Body of pancreas (tissue), 4 donors: ENCODE measurements around the gene MYL6B. TPM values are rescaled to one million over a fixed set of nuclear protein-coding genes. Genes with fewer than 3 reads are reported as not detected.
A peak's percentile ranks its signal among the peaks of the same experiment; 100 is the strongest.
"Not testable (repeated sequence)": the region's sequence is repeated elsewhere in the genome, so short reads cannot be mapped to it uniquely, and the experiment has no call there.

Source experiments
- ATAC-seq: fragments of 150-250 bp; one replicate; pipeline ENCODE4 v1.9.1; 2016
- DNase-seq, 4 donors: peaks; one replicate each; pipeline ENCODE4 v3.0.0-alpha.2; 2019
- H3K27ac ChIP-seq, 4 donors: fragments of 200-600 bp; sonication (generic); 1 replicate in 3 of 4; 2 replicates in 1 of 4; pipeline versions ENCODE4 v1.5.1 to v1.6.1; 2016 to 2019; ENCODE audit warnings: mild to moderate bottlenecking in 1 of 4, mixed read lengths in 1 of 4, moderate library complexity in 1 of 4
- H3K27me3 ChIP-seq, 2 donors: fragments of 200-600 bp; sonication (generic); one replicate each; pipeline ENCODE4 v1.6.0; 2016; ENCODE audit warnings: mild to moderate bottlenecking in 1 of 2
- H3K36me3 ChIP-seq, 2 donors: fragments of 200-600 bp; sonication (generic); replicated peaks in 1 of 2; 2 replicates each; pipeline ENCODE4 v1.5.1; 2016; ENCODE audit warnings: low read depth in 2 of 2; ENCODE audit not compliant: insufficient read depth in 1 of 2
- H3K4me1 ChIP-seq: fragments of 200-600 bp; sonication (generic); one replicate; pipeline ENCODE4 v1.6.0; 2016
- H3K4me3 ChIP-seq, 2 donors: fragments of 200-600 bp; sonication (generic); 1 replicate in 1 of 2; 2 replicates in 1 of 2; pipeline ENCODE4 v1.5.1; 2016 to 2019
- H3K9me3 ChIP-seq, 3 donors: fragments of 200-600 bp; sonication (generic); 1 replicate in 2 of 3; 2 replicates in 1 of 3; pipeline ENCODE4 v1.5.1; 2016
- CTCF ChIP-seq, 7 experiments: fragments of 450-650 bp in 4 of 7; fragments of 200-600 bp in 3 of 7; sonication (generic) in 3 of 7; IDR thresholded peaks; one replicate each; pipeline ENCODE4 v1.5.1; 2016 to 2019; ENCODE audit warnings: antibody characterized with exemption in 7 of 7
- POLR2A ChIP-seq, 3 donors: fragments of 450-650 bp; IDR thresholded peaks; one replicate each; pipeline ENCODE4 v1.6.1; 2016; ENCODE audit warnings: antibody characterized with exemption in 3 of 3, mild to moderate bottlenecking in 2 of 3
- WGBS, 2 donors: methylation state at CpG; one replicate each; pipeline ENCODE4 v1.1.5; 2017; 5-methylcytosine and 5-hydroxymethylcytosine counted together
- intact Hi-C: fragments of 100-400 bp; cut with DNase I; formaldehyde crosslinking; loops from one replicate; pipeline ENCODE4 v1.15.1; 2023
- total RNA-seq, 2 donors: library from RNA; depleted of rRNA; stranded (reverse); fragments of >200 nt; gene quantifications; one replicate each; pipeline ENCODE4 v1.1.0, GENCODE V29; 2016

The MYL6B gene
- total RNA-seq, 2 donors from 2014 or later, result 7.5 to 24.1 TPM

GRCh38 chr12:56110571-56110970, 41.8 kb upstream of the MYL6B start:
- 85 to 94% methylated on average over 5 of the region's 5 CpGs for WGBS, 2 donors
- TF ChIP-seq CTCF (IDR thresholded peaks at IDR 0.05) (no peak), POLR2A (IDR thresholded peaks at IDR 0.05) (no peak)
- DNase-seq (no peak), ATAC-seq (no peak)
- Histone ChIP-seq H3K9me3 (no peaks in the 10 kb centered on the region), H3K4me3 (no peak overlapping the region), H3K36me3 (peaks cover 5 to 39% of the 10 kb centered on the region in 2 donors), H3K27me3 (no peaks in the 10 kb centered on the region), H3K4me1 (peaks cover 14% of the 10 kb centered on the region), H3K27ac (no peak overlapping the region)
- intact Hi-C loops, result no loop called here

- Histone ChIP-seq H3K27me3 (no peaks in the 10 kb centered on the region), H3K4me3 (no peak overlapping the region), H3K36me3 (peaks cover 5 to 27% of the 10 kb centered on the region in 2 donors), H3K27ac (no peak overlapping the region), H3K4me1 (peaks cover 14% of the 10 kb centered on the region), H3K9me3 (no peaks in the 10 kb centered on the region)
- intact Hi-C loops, result no loop called here
- no peak for TF ChIP-seq CTCF (IDR thresholded peaks at IDR 0.05)
- 77 to 96% methylated on average over 1 of the region's 1 CpG for WGBS, 2 donors
- ATAC-seq (no peak), DNase-seq (no peak)
Observed at GRCh38 chr12:56114084-56114483, 38.3 kb upstream of the MYL6B start.

GRCh38 chr12:56115329-56115728, 37.1 kb upstream of the MYL6B start:
- no peak for TF ChIP-seq POLR2A (IDR thresholded peaks at IDR 0.05)
- no peak for TF ChIP-seq CTCF (IDR thresholded peaks at IDR 0.05)
- Histone ChIP-seq H3K9me3 (no peaks in the 10 kb centered on the region), H3K27me3 (no peaks in the 10 kb centered on the region), H3K4me3 (no peak overlapping the region), H3K4me1 (peaks cover 23% of the 10 kb centered on the region), H3K27ac (peak overlapping the region in 3 of 4 donors; percentile 77 to 97 (median 92)), H3K36me3 (peaks cover 4 to 18% of the 10 kb centered on the region in 2 donors)
- WGBS, 2 donors, result 25 to 38% methylated on average over 10 of the region's 10 CpGs
- intact Hi-C loops, result no loop called here
- DNase-seq (peak; percentile 33 to 42 (median 38)), ATAC-seq (no peak)

- Histone ChIP-seq H3K4me3 (peak within 1 kb of the TSS; percentile 3 to 41), H3K9me3 (no peaks in the 10 kb centered on the region), H3K36me3 (peaks cover 0 to 8% of the 10 kb centered on the region in 2 donors), H3K4me1 (peaks cover 23% of the 10 kb centered on the region), H3K27me3 (no peaks in the 10 kb centered on the region), H3K27ac (peak within 1 kb of the TSS; percentile 77 to 97 (median 92))
- 0 to 1% methylated on average over 33 to 34 of the region's 34 CpGs for WGBS, 2 donors
- ATAC-seq (peak; percentile 71), DNase-seq (peak; percentile 94 to 96 (median 96))
- TF ChIP-seq CTCF (IDR thresholded peaks at IDR 0.05) (peak in 3 of 7 experiments; percentile 12 to 28 (median 23)), POLR2A (IDR thresholded peaks at IDR 0.05) (peak; percentile 76 to 98 (median 97))
- intact Hi-C loops, result no loop called here
Observed at GRCh38 chr12:56116267-56117081, 35.9 kb upstream of the MYL6B start, which contains the start of gene RPL41. Gene RPL41, plus strand, starts transcription at chr12:56116633.

DNA sequence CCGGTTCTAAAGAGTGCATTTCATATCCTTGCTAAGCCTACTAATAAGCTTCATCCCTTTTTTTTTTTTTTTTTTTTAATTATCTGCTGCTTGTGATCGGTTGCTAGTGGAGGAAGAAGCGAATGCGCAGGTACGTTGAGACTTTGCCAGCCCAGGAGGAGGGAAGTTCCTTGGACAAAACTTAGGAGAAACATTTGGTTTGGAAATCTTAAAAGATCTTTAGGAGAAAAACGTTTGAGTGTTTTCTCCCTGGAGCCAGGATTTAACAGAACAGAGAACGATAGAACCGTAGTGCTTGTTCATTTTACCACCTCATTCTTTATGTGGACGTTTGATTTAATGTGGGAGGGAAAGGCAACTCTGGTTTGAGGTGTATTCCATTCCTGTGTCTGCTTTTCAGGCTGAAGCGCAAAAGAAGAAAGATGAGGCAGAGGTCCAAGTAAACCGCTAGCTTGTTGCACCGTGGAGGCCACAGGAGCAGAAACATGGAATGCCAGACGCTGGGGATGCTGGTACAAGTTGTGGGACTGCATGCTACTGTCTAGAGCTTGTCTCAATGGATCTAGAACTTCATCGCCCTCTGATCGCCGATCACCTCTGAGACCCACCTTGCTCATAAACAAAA, 35.2 kb upstream of the MYL6B start:
- DNase-seq, ATAC-seq, H3K27me3 ChIP-seq, intact Hi-C loops, H3K36me3 ChIP-seq, H3K9me3 ChIP-seq: not testable (repeated sequence)
- peaks cover 23% of the 10 kb centered on the region for H3K4me1 ChIP-seq
- H3K27ac ChIP-seq, result peak overlapping the region; percentile 77 to 97 (median 92)
- H3K4me3 ChIP-seq, result peak overlapping the region; percentile 3 to 41
- WGBS, 2 donors, result 1 to 2% methylated on average over 13 to 16 of the region's 16 CpGs
